HCT116 (cell line): ENCODE data around the gene TPD52L1. TPM values are rescaled to one million over a fixed set of nuclear protein-coding genes. Genes with fewer than 3 reads are reported as not detected.

Experiments
- ATAC-seq: fragments of 200-7000 bp; cut with Tn5 transposase; 2 replicates; pipeline ENCODE4 v1.9.1; 2020; ENCODE audit warnings: mild to moderate bottlenecking, moderate library complexity
- BruUV-seq: library from RNA; stranded (reverse); fragments of 400-500 nt; replicated peaks from 2 replicates; lab custom pipeline; 2021; lab: Mats Ljungman, UMichigan
- CTCF ChIA-PET: fragments of 300-600 bp; sonication (Branson Sonifier 250); formaldehyde crosslinking; loops from one replicate; lab custom pipeline; 2021; ENCODE audit warnings: antibody characterized with exemption; lab: Charles Lee
- POLR2A ChIA-PET: fragments of 300-600, 350-600 bp; sonication (Branson Sonifier 250); formaldehyde crosslinking; loops from one replicate; lab custom pipeline; 2021; ENCODE audit warnings: antibody characterized with exemption; lab: Charles Lee
- RAD21 ChIA-PET, 2 experiments: fragments of 300-600 bp; sonication (Branson Sonifier 250); formaldehyde crosslinking; loops; one replicate each; lab custom pipeline; 2023; ENCODE audit warnings: low total read pairs in 2 of 2; ENCODE audit not compliant: uncharacterized antibody in 2 of 2, unreplicated experiment in 2 of 2, low non-redundant PET in 1 of 2; lab: Charles Lee
- DNase-seq: peaks from one replicate; pipeline ENCODE4 v3.0.0-alpha.2; 2010; ENCODE audit warnings: low read depth, low spot score
- H2AFZ ChIP-seq: fragments of 200-600 bp; shearing (Covaris generic), sonication (generic); 2 replicates; pipeline ENCODE4 v1.6.1; 2017; ENCODE audit warnings: low read depth, mixed run types, mixed read lengths, antibody characterized with exemption, low read length; ENCODE audit not compliant: poor library complexity, severe bottlenecking
- H3K27ac ChIP-seq: 2 replicates; pipeline ENCODE4 v1.5.1; 2012; ENCODE audit warnings: low read depth, low read length
- H3K27me3 ChIP-seq: fragments of 200-600 bp; sonication (generic); 2 replicates; pipeline ENCODE4 v1.6.1; 2016; ENCODE audit warnings: mixed run types, low read length, mixed read lengths; ENCODE audit not compliant: insufficient read depth
- H3K36me3 ChIP-seq, 2 experiments: fragments of 200-500 bp in 1 of 2; fragments of 200-600 bp in 1 of 2; sonication (Bioruptor generic) in 1 of 2; sonication (generic) in 1 of 2; 2 replicates each; pipeline versions ENCODE4 v1.5.1 to v1.6.1; 2014 to 2016; ENCODE audit warnings: low read length in 2 of 2, inconsistent platforms in 1 of 2, mixed read lengths in 1 of 2, mixed run types in 1 of 2; ENCODE audit not compliant: insufficient read depth in 2 of 2, control insufficient read depth in 1 of 2
- H3K4me1 ChIP-seq, 2 experiments: fragments of 200-600 bp in 1 of 2; sonication (generic) in 1 of 2; 2 replicates each; pipeline versions ENCODE4 v1.5.1 to v1.6.1; 2012 to 2017; ENCODE audit warnings: low read length in 2 of 2, inconsistent platforms in 1 of 2, mild to moderate bottlenecking in 1 of 2, mixed read lengths in 1 of 2, mixed run types in 1 of 2, moderate library complexity in 1 of 2; ENCODE audit not compliant: insufficient read depth in 2 of 2, control insufficient read depth in 1 of 2
- H3K4me2 ChIP-seq: fragments of 200-600 bp; sonication (generic); 2 replicates; pipeline ENCODE4 v1.6.1; 2017; ENCODE audit warnings: mixed run types, low read length, mixed read lengths
- H3K4me3 ChIP-seq, 2 experiments: fragments of 200-600 bp in 1 of 2; sonication (generic) in 1 of 2; replicated peaks in 1 of 2; 2 replicates each; pipeline ENCODE4 v1.5.1; 2011 to 2016; ENCODE audit warnings: low read length in 2 of 2, control low read depth in 1 of 2, low read depth in 1 of 2, mild to moderate bottlenecking in 1 of 2, mixed read lengths in 1 of 2, mixed run types in 1 of 2
- H3K79me2 ChIP-seq: fragments of 200-600 bp; sonication (generic); 2 replicates; pipeline ENCODE4 v1.6.1; 2017; ENCODE audit warnings: mild to moderate bottlenecking, mixed run types, low read length, moderate library complexity, mixed read lengths; ENCODE audit not compliant: insufficient read depth
- H3K9ac ChIP-seq: fragments of 200-600 bp; sonication (generic); 2 replicates; pipeline ENCODE4 v1.6.1; 2016; ENCODE audit warnings: low read length, mixed read lengths
- H3K9me2 ChIP-seq: fragments of 200-600 bp; sonication (generic), shearing (Covaris generic); 2 replicates; pipeline ENCODE4 v1.6.1; 2017; ENCODE audit warnings: mixed run types, mild to moderate bottlenecking, moderate library complexity; ENCODE audit not compliant: insufficient read depth
- H3K9me3 ChIP-seq, 2 experiments: fragments of 200-500 bp in 1 of 2; fragments of 200-600 bp in 1 of 2; sonication (Bioruptor generic) in 1 of 2; sonication (generic) in 1 of 2; 2 replicates each; pipeline ENCODE4 v1.6.1; 2014 to 2017; ENCODE audit warnings: low read length in 2 of 2, mixed read lengths in 2 of 2, inconsistent platforms in 1 of 2, low read depth in 1 of 2, mild to moderate bottlenecking in 1 of 2, mixed run types in 1 of 2, moderate library complexity in 1 of 2; ENCODE audit not compliant: control insufficient read depth in 1 of 2, insufficient read depth in 1 of 2
- H4K20me1 ChIP-seq: fragments of 200-600 bp; sonication (generic), shearing (Covaris generic); 2 replicates; pipeline ENCODE4 v1.6.1; 2017; ENCODE audit warnings: mixed run types, mild to moderate bottlenecking, moderate library complexity; ENCODE audit not compliant: insufficient read depth
- EZH2 ChIP-seq: fragments of 200-600 bp; sonication (generic); IDR thresholded peaks from 2 replicates; pipeline ENCODE4 v1.6.1; 2017; ENCODE audit warnings: antibody characterized with exemption, mixed run types
- EZH2phosphoT487 ChIP-seq: fragments of 200-600 bp; IDR thresholded peaks from 2 replicates; pipeline ENCODE4 v1.6.1; 2018; ENCODE audit warnings: antibody characterized with exemption, borderline replicate concordance
- JUND ChIP-seq: IDR thresholded peaks from 2 replicates; pipeline ENCODE4 v1.6.1; 2012
- MAX ChIP-seq: IDR thresholded peaks from 2 replicates; pipeline ENCODE4 v1.6.1; 2012
- POLR2A ChIP-seq: IDR thresholded peaks from 2 replicates; pipeline ENCODE4 v1.7.0; 2011; ENCODE audit warnings: borderline replicate concordance; ENCODE audit not compliant: insufficient read depth, insufficient read length; ENCODE audit errors: extremely low read depth
- POLR2AphosphoS5 ChIP-seq: IDR thresholded peaks from 2 replicates; pipeline ENCODE4 v1.6.1; 2011; ENCODE audit warnings: mild to moderate bottlenecking, low read depth, low read length, moderate library complexity
- SP1 ChIP-seq: IDR thresholded peaks from 2 replicates; pipeline ENCODE4 v1.6.1; 2012; ENCODE audit warnings: low read depth
- TCF7L2 ChIP-seq: IDR thresholded peaks from 2 replicates; pipeline ENCODE4 v1.7.0; 2011; ENCODE audit warnings: borderline replicate concordance, inconsistent platforms; ENCODE audit not compliant: insufficient read depth, insufficient read length; ENCODE audit errors: extremely low read depth
- ZBTB33 ChIP-seq: IDR thresholded peaks from 2 replicates; pipeline ENCODE4 v1.6.1; 2011; ENCODE audit warnings: mild to moderate bottlenecking, low read length, moderate library complexity; ENCODE audit not compliant: insufficient replicate concordance; ENCODE audit errors: extremely low read depth
- ZNF274 ChIP-seq: fragments of 200-500 bp; sonication (Bioruptor generic); IDR thresholded peaks from 2 replicates; pipeline ENCODE4 v1.6.1; 2014; ENCODE audit warnings: mild to moderate bottlenecking, low read depth, low read length, inconsistent platforms
- intact Hi-C: fragments of 100-400 bp; cut with micrococcal nuclease; formaldehyde crosslinking; loops from 2 replicates; pipeline ENCODE4 v1.10.0; 2022
- total RNA-seq: library from RNA; stranded (reverse); gene quantifications from one replicate; pipeline ENCODE4 v1.2.1, GENCODE V29; 2021; ENCODE audit not compliant: unreplicated experiment

The TPD52L1 gene
- total RNA-seq, 1 experiment from 2014 or later, result 64.1 TPM

GRCh38 chr6:125169522-125169921 is 15.9 kb downstream of the TPD52L1 start:
- no peak overlapping the region for H3K27ac ChIP-seq
- no TSS peak for BruUV-seq

More at GRCh38 chr6:125169522-125169921, 15.9 kb downstream of the TPD52L1 start:
- ATAC-seq (no peak), DNase-seq (no peak)
- Histone ChIP-seq H3K9ac (no peak overlapping the region), H3K27me3 (no peaks in the 10 kb centered on the region), H4K20me1 (0 out of 2 replicates have a peak, but pooled peaks cover 5% of the 10 kb centered on the region), H3K36me3 (no peaks in the 10 kb centered on the region), H3K4me1 (no peaks in the 10 kb centered on the region), H3K4me3 (no peak overlapping the region), H3K4me2 (no peak overlapping the region), H3K79me2 (peaks cover 4% of the 10 kb centered on the region; the same call in 1 of the 2 replicates), H3K9me3 (no peaks in the 10 kb centered on the region), H3K9me2 (no peaks in the 10 kb centered on the region), H2AFZ (no peak overlapping the region)
- RAD21 ChIA-PET, result no interaction called here
- TF ChIP-seq POLR2AphosphoS5, result no peak
- TF ChIP-seq EZH2phosphoT487, result no peak
- TF ChIP-seq EZH2, result no peak
- TF ChIP-seq ZNF274, result no peak
- no peak for TF ChIP-seq TCF7L2
- TF ChIP-seq JUND, result no peak
- no peak for TF ChIP-seq SP1
- no peak for TF ChIP-seq ZBTB33
- TF ChIP-seq POLR2A, result no peak
- no peak for TF ChIP-seq MAX
- POLR2A ChIA-PET, result no interaction called here
- intact Hi-C loops, result no loop called here
- CTCF ChIA-PET, result no interaction called here
